ENCODE data around the gene C1QTNF8. TPM values are rescaled to one million over a fixed set of nuclear protein-coding genes. Genes with fewer than 3 reads are reported as not detected.
A peak's percentile ranks its signal among the peaks of the same experiment; 100 is the strongest.

C1QTNF8 gene
- total and polyA plus RNA-seq, 2 of the 13 experiments (the other 11 are each of a cell fraction or from before 2014, with no cell fraction given), result 0.09 TPM; not detected in 1

DNA sequence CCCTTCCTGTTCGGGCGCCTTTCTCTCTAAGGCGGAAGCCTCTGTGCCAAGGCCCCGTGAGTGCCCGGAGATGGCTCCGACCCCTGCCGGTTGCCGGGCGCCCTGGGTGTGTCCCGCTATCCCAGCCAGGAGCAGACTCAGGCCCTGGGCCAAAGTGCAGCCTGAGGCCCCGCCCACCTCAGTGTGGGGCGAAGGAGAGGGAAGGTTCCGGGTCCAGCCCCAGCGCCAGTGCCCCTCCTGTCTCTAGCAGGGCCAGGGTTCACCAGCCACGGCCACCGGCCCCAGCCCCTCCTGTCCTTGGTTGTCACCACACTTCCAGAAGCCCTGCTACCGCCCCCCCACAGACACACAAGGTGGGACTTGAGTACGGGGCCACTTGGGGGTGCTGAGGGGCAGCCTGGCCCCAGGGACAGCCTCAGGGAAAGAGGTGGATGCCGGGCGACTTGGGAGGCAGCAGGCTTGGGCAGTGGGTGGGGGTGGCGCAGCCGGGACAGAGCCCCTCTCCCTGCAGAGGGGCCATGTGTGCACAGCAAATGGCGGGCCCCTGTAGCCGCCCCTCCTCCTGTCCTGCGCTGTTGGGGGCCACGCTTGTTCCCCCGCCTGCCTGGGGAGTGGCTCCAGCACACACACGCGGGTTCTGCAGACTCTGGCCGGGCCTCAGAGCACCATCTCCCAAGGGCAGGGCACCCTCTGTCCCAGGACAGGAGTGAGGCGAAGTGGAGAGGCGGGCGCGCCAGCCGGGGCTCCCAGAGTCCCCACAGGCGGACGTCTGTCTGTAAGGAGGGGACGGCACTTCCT is 6.0 kb downstream of the C1QTNF8 start (continued):
- TF ChIP-seq GABPA (IDR thresholded peaks at IDR 0.05; ENCODE audit: low read depth, low read length) (0 out of 2 replicates have a peak, but pooled peaks have one; percentile 18), GABPA (CRISPR knock-in tag; IDR thresholded peaks at IDR 0.05; ENCODE audit: low read depth) (peak; percentile 69), PAX8 (CRISPR knock-in tag; IDR thresholded peaks at IDR 0.05; ENCODE audit: borderline replicate concordance) (no peak; the same call in 1 of the 2 replicates), HNF4G (IDR thresholded peaks at IDR 0.05; ENCODE audit: borderline replicate concordance, low read depth, low read length) (peak; percentile 79; the same call in 1 of the 2 replicates), HNF4G (CRISPR knock-in tag; IDR thresholded peaks at IDR 0.05; ENCODE audit: borderline replicate concordance, low read depth) (peak; percentile 92), RFX5 (IDR thresholded peaks at IDR 0.05; ENCODE audit: low read depth, low read length) (no peak), NBN (conservative IDR thresholded peaks at IDR 0.05) (no peak), CAMTA2 (CRISPR knock-in tag; IDR thresholded peaks at IDR 0.05; ENCODE audit: borderline replicate concordance) (no peak), ZNF282 (IDR thresholded peaks at IDR 0.05; ENCODE audit: partially characterized antibody) (no peak), MAF1 (CRISPR knock-in tag; IDR thresholded peaks at IDR 0.05; ENCODE audit: borderline replicate concordance) (peak; percentile 63; the same call in 1 of the 2 replicates), MNT (IDR thresholded peaks at IDR 0.05) (no peak), TBX2 (CRISPR knock-in tag; IDR thresholded peaks at IDR 0.05; ENCODE audit: borderline replicate concordance) (peak; percentile 76), ZBTB34 (CRISPR knock-in tag; IDR thresholded peaks at IDR 0.05) (peak; percentile 65; the same call in 1 of the 2 replicates), ZNF747 (CRISPR knock-in tag; IDR thresholded peaks at IDR 0.05; ENCODE audit: borderline replicate concordance) (peak; percentile 67; the same call in 1 of the 2 replicates), NAIF1 (CRISPR knock-in tag; IDR thresholded peaks at IDR 0.05; ENCODE audit: borderline replicate concordance) (no peak; the same call in 1 of the 2 replicates), RERE (CRISPR knock-in tag; IDR thresholded peaks at IDR 0.05; ENCODE audit: low read depth) (peak; percentile 19)
- TF ChIP-seq, protein P1, sequence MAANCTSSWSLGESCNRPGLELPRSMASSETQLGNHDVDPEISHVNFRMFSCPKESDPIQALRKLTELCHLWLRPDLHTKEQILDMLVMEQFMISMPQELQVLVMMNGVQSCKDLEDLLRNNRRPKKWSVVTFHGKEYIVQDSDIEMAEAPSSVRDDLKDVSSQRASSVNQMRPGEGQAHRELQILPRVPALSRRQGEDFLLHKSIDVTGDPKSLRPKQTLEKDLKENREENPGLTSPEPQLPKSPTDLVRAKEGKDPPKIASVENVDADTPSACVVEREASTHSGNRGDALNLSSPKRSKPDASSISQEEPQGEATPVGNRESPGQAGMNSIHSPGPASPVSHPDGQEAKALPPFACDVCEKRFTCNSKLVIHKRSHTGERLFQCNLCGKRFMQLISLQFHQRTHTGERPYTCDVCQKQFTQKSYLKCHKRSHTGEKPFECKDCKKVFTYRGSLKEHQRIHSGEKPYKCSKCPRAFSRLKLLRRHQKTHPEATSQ (CRISPR knock-in tag; IDR thresholded peaks at IDR 0.05; ENCODE audit: borderline replicate concordance), result peak; percentile 9; the same call in 1 of the 2 replicates
